ENCODE measurements around the gene PHETA2.
"Not testable (repeated sequence)": the region's sequence is repeated elsewhere in the genome, so short reads cannot be mapped to it uniquely, and the experiment has no call there.

PHETA2 gene

DNA sequence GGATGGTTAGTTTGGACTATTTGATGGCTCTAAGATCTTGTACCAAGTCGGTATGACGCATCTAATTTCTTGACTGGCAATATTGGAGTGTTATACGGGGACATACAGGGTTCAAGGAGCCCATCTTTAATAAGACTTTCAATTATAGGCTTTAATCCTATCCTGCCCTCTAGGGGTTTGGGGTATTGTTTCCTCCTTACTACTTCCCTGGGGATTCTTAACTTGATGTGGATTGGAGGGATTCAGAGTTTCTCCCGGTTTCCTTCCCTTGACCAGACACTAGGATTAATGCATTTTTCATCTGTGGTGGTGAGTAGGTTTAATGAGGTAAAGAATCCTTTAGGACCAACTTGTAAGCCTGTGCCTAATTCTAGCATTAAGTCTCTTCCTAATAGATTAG is 37.8 kb downstream of the PHETA2 start:
- DNase-seq = no peak

- DNase-seq = not testable (repeated sequence)
Measured at GRCh38 chr22:42112793-42113192, 38.7 kb downstream of the PHETA2 start.

DNA sequence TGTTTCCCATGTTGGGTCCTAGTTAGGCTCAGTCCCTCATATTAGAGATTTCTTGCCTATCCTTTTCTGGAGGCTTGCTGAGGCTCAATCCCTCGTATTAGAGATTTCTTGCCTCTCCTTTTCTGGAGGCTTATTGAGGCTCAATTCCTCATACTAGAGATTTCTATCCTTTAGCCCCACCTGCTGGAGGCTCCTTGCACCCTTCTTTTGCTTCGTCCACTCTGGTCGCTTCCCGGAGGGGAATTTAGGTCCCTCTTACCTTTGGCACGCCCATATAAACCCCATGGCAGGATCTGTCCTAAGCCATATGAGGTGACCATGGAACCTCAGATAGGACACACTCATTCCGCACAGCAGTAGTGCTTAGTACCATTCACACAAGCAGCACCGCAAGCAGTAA is 40.7 kb downstream of the PHETA2 start:
- no peak for DNase-seq

GRCh38 chr22:42115420-42115830 is 41.4 kb downstream of the PHETA2 start:
- DNase-seq = not testable (repeated sequence)

- no peak for DNase-seq
Measured at GRCh38 chr22:42116848-42117424, 42.9 kb downstream of the PHETA2 start.

DNA sequence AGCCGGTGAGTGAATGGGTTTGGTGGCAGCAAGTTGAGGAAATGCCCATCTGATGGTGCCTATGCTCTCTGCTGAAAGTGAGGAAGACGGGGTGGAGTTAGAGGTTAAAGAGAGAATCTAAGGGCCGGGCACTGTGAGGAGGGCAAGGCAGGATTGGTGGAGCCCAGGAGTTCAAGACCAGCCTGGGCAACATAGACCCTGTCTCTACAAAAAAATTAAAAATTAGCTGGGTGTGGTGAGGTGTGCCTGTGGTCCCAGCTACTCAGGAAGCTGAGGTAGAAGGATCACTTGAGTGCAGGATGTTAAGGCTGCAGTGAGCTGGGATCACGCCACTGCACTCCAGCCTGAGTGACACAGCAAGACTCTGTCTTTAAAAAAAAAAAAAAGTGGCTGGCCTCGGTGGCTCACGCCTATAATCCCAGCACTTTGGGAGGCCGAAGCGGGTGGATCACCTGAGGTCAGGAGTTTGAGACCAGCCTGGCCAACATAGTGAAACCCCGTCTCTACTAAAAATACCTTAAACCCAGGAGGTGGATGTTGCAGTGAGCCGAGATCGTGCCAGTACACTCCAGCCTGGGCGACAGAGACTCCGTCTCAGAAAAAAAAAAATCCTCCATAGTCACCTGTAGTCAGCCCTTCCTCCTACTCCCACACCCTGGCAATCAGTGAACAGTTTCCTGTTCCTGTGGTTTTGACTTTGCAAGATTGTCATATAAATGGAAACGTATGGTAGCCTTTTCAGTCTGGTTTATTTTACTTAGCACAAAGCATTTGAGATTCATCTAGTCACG is 46.4 kb downstream of the PHETA2 start:
- DNase-seq = not testable (repeated sequence)

- DNase-seq = not testable (repeated sequence)
Measured at GRCh38 chr22:42123529-42123928, 49.5 kb downstream of the PHETA2 start.

DNA sequence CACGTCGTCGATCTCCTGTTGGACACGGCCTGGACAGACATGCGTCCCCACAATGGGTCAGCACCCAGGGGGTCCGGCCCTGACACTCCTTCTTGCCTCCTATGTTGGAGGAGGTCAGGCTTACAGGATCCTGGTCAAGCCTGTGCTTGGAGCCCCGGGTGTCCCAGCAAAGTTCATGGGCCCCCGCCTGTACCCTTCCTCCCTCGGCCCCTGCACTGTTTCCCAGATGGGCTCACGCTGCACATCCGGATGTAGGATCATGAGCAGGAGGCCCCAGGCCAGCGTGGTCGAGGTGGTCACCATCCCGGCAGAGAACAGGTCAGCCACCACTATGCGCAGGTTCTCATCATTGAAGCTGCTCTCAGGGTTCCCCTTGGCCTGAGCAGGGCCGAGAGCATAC is 53.6 kb downstream of the PHETA2 start:
- DNase-seq = no peak

- DNase-seq = not testable (repeated sequence)
Measured at GRCh38 chr22:42128007-42128406, 54.0 kb downstream of the PHETA2 start.

All from NCI-H510A treated with DMSO at 0.1 percent for 48 hours (cell line).